HAP-1 (cell line): Measurements from ENCODE around the gene DBP.
"Not testable (repeated sequence)": the region's sequence is repeated elsewhere in the genome, so short reads cannot be mapped to it uniquely, and the experiment has no call there.

ENCODE experiments used
- DNase-seq, 2 experiments: peaks; one replicate each; pipeline ENCODE4 v3.0.0-alpha.2; 2016 to 2020; ENCODE audit warnings: low spot score in 2 of 2
- H3K27me3 ChIP-seq: fragments of 250-450 bp; sonication (Bioruptor Pico); 2 replicates; pipeline ENCODE4 v1.5.1; 2020; ENCODE audit warnings: low read depth, mild to moderate bottlenecking, moderate library complexity
- H3K36me3 ChIP-seq: fragments of 250-450 bp; sonication (Bioruptor Pico); replicated peaks from 2 replicates; pipeline ENCODE4 v1.5.1; 2020; ENCODE audit warnings: mild to moderate bottlenecking
- H3K4me1 ChIP-seq: fragments of 250-450 bp; sonication (Bioruptor Pico); 2 replicates; pipeline ENCODE4 v1.5.1; 2020; ENCODE audit warnings: mild to moderate bottlenecking
- H3K4me3 ChIP-seq: fragments of 250-450 bp; sonication (Bioruptor Pico); 2 replicates; pipeline ENCODE4 v1.5.1; 2020; ENCODE audit warnings: mild to moderate bottlenecking, moderate library complexity
- H3K9me3 ChIP-seq: fragments of 250-450 bp; sonication (Bioruptor Pico); 2 replicates; pipeline ENCODE4 v1.5.1; 2020; ENCODE audit warnings: mild to moderate bottlenecking, moderate library complexity
- in situ Hi-C: fragments of 300-500 bp; cut with MboI; formaldehyde crosslinking; loops from 3 replicates; pipeline ENCODE4 v1.14.3; 2020; ENCODE audit warnings: low sequenced_read_pairs, inconsistent platforms, mixed read lengths

Gene DBP

GRCh38 chr19:48633148-48634035 lies 3.8 kb downstream of the DBP start:
- no peaks in the 10 kb centered on the region for H3K27me3 ChIP-seq
- peaks cover 26% of the 10 kb centered on the region for H3K4me1 ChIP-seq
- in situ Hi-C loops: no loop called here
- DNase-seq: peak in 1 of 2 experiments; percentile 48
- H3K36me3 ChIP-seq: peaks cover 44% of the 10 kb centered on the region
- peak overlapping the region; percentile 15 for H3K4me3 ChIP-seq
- H3K9me3 ChIP-seq: peaks cover 2% of the 10 kb centered on the region; the same call in 1 of the 2 replicates

- DNase-seq: no peak
- in situ Hi-C loops: no loop called here
- H3K9me3 ChIP-seq: peaks cover 2% of the 10 kb centered on the region; the same call in 1 of the 2 replicates
- no peak overlapping the region for H3K4me3 ChIP-seq
- H3K27me3 ChIP-seq: no peaks in the 10 kb centered on the region
- H3K4me1 ChIP-seq: peaks cover 22% of the 10 kb centered on the region
- peaks cover 44% of the 10 kb centered on the region for H3K36me3 ChIP-seq
These were observed 4.5 kb downstream of the DBP start for GRCh38 chr19:48632692-48633147.

- H3K9me3 ChIP-seq, H3K27me3 ChIP-seq, DNase-seq, H3K4me3 ChIP-seq, in situ Hi-C loops: not testable (repeated sequence)
- H3K4me1 ChIP-seq: peaks cover 22% of the 10 kb centered on the region
- peaks cover 44% of the 10 kb centered on the region for H3K36me3 ChIP-seq
These were observed 4.9 kb downstream of the DBP start for GRCh38 chr19:48632286-48632685.

DNA sequence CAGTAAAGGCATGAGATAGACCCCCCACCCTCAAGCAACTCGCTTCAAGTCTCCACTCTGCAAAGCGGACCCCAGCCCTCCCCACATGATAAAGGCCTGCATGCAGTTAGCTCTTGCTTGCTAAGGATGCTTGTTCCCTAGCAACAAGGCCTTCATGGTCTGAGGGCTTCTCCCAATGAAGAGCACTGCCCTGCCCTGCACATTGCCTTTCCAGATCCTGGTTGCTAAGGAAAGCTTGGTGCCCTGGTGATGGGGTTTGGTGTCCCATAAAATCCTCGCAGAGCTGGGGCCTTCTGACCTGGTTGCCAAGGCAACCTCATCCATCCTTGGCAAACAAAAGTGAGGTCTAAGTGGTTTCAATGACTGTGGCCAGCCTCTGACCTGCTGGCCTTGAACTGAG lies 6.0 kb downstream of the DBP start:
- Histone ChIP-seq H3K4me1 (peaks cover 24% of the 10 kb centered on the region), H3K27me3 (no peaks in the 10 kb centered on the region), H3K4me3 (no peak overlapping the region), H3K36me3 (peaks cover 43% of the 10 kb centered on the region), H3K9me3 (no peaks in the 10 kb centered on the region)
- DNase-seq: peak in 1 of 2 experiments; percentile 20
- in situ Hi-C loops: no loop called here

DNA sequence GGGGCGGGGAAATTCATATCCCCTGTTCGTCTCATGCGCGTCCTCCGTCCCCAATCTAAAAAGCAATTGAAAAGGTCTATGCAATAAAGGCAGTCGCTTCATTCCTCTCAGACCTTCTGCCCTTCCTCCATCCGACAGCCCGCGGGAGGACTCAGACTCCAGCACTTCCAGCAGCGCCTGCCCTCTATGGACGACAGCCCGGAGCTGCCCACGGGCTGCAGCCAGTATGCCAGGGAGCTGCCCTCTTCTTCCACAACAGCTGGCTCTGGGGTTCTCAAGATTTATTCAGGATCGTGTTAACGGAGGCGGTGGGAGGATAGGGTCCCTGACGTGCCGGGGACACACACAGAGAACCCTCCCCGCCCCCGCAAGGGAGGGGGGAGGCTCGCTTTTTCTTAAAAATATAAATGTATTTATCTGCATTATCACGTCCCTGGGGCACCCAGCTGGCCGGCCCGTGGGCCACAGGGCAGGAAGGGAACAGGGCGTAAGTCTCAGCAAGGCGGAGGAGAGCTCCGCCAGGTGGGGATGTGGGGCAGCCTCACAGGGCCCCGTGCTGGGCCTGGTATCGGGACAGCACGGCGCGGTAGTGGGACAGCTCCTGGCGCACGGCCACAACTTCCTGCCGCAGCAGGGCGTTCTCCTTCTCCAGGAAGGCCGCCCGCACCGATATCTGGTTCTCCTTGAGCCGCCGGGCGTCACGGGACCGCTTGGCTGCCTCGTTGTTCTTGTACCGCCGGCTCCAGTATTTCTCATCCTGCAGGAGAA lies 6.7 kb downstream of the DBP start:
- H3K9me3 ChIP-seq: no peaks in the 10 kb centered on the region
- H3K4me3 ChIP-seq: no peak overlapping the region
- no peaks in the 10 kb centered on the region for H3K27me3 ChIP-seq
- H3K36me3 ChIP-seq: peaks cover 45% of the 10 kb centered on the region
- in situ Hi-C loops: no loop called here
- peak in 1 of 2 experiments; percentile 21 for DNase-seq
- H3K4me1 ChIP-seq: peaks cover 24% of the 10 kb centered on the region

GRCh38 chr19:48629599-48630295 lies 7.4 kb downstream of the DBP start:
- H3K27me3 ChIP-seq: no peaks in the 10 kb centered on the region
- no peaks in the 10 kb centered on the region for H3K9me3 ChIP-seq
- in situ Hi-C loops: no loop called here
- peaks cover 22% of the 10 kb centered on the region for H3K4me1 ChIP-seq
- DNase-seq: peak in 1 of 2 experiments; percentile 72
- no peak overlapping the region for H3K4me3 ChIP-seq
- peaks cover 45% of the 10 kb centered on the region for H3K36me3 ChIP-seq

DNA sequence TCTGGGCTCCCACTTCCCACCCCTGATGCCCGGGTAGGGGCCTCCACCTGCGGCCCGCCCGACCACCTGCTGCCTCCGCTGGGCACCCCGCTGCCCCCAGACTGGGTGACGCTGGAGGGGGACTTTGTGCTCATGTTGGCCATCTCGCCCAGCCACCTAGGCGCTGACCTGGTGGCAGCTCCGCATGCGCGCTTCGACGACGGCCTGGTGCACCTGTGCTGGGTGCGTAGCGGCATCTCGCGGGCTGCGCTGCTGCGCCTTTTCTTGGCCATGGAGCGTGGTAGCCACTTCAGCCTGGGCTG lies 7.9 kb downstream of the DBP start:
- no peaks in the 10 kb centered on the region for H3K27me3 ChIP-seq
- peaks cover 45% of the 10 kb centered on the region for H3K36me3 ChIP-seq
- H3K4me3 ChIP-seq: no peak overlapping the region
- H3K9me3 ChIP-seq: no peaks in the 10 kb centered on the region
- no peak for DNase-seq
- in situ Hi-C loops: no loop called here
- peaks cover 21% of the 10 kb centered on the region for H3K4me1 ChIP-seq

- H3K4me1 ChIP-seq: peaks cover 17% of the 10 kb centered on the region
- in situ Hi-C loops: no loop called here
- no peaks in the 10 kb centered on the region for H3K9me3 ChIP-seq
- H3K27me3 ChIP-seq: no peaks in the 10 kb centered on the region
- DNase-seq: peak in 1 of 2 experiments; percentile 29
- H3K4me3 ChIP-seq: no peak overlapping the region
- H3K36me3 ChIP-seq: peaks cover 44% of the 10 kb centered on the region
These were observed 8.5 kb downstream of the DBP start for GRCh38 chr19:48628486-48629296.

DNA sequence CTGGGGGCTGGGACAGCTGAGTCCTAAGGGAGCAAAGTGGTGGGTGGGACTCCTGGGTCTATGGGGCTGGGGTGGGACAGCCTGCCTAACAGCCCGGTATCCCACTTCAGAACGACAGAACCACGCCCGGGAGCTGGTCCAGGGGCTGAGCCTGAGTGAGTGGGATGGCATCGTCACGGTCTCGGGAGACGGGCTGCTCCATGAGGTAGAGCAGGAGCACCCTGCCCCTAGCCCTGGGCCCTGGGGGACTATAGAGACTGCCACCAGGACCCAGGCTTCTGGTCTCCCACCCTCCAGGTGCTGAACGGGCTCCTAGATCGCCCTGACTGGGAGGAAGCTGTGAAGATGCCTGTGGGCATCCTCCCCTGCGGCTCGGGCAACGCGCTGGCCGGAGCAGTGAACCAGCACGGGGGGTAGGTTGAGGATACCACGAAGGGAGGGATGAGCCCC lies 9.3 kb downstream of the DBP start:
- no peaks in the 10 kb centered on the region for H3K9me3 ChIP-seq
- no peak overlapping the region for H3K4me3 ChIP-seq
- in situ Hi-C loops: no loop called here
- H3K4me1 ChIP-seq: peaks cover 15% of the 10 kb centered on the region
- DNase-seq: no peak
- H3K36me3 ChIP-seq: peaks cover 36% of the 10 kb centered on the region
- H3K27me3 ChIP-seq: no peaks in the 10 kb centered on the region

DNA sequence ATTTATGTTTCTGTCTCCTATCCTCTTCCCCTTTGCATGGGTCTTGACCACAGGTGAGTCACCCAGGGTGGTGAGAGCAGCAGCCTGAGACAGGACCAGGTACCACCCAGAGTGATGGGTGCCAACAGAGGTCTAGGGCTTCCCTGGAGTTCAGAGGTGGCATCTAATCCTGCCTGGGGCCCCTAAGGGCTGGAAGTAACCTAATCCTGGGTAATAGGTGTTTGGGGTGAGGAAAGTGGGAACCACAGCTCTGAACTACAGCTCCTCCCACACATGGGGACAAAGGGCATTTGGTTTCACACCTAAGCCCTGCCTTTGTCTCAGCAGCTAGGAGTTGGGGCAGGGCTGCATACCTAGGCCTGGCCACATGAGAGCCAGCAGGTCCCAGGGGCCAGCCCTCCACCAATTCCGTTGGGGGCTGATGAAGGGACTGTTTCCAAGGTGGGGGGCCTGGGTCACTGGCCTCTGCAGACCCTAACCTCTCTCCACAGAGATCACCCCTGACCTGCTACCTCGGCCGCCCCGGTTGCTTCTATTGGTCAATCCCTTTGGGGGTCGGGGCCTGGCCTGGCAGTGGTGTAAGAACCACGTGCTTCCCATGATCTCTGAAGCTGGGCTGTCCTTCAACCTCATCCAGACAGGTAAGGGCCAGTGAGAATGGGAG lies 9.8 kb downstream of the DBP start:
- no peak for DNase-seq
- in situ Hi-C loops: no loop called here
- Histone ChIP-seq H3K27me3 (no peaks in the 10 kb centered on the region), H3K4me3 (no peak overlapping the region), H3K4me1 (peaks cover 15% of the 10 kb centered on the region), H3K9me3 (no peaks in the 10 kb centered on the region), H3K36me3 (peaks cover 30% of the 10 kb centered on the region)

DNA sequence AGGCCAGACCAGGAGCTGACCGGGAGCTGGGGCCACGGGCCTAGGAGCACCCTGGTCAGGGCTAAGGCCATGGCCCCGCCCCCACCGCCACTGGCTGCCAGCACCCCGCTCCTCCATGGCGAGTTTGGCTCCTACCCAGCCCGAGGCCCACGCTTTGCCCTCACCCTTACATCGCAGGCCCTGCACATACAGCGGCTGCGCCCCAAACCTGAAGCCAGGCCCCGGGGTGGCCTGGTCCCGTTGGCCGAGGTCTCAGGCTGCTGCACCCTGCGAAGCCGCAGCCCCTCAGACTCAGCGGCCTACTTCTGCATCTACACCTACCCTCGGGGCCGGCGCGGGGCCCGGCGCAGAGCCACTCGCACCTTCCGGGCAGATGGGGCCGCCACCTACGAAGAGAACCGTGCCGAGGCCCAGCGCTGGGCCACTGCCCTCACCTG lies 11.3 kb downstream of the DBP start:
- peaks cover 15% of the 10 kb centered on the region for H3K4me1 ChIP-seq
- in situ Hi-C loops: no loop called here
- H3K27me3 ChIP-seq: no peaks in the 10 kb centered on the region
- H3K9me3 ChIP-seq: no peaks in the 10 kb centered on the region
- no peak overlapping the region for H3K4me3 ChIP-seq
- no peak for DNase-seq
- peaks cover 20% of the 10 kb centered on the region for H3K36me3 ChIP-seq

- in situ Hi-C loops: no loop called here
- DNase-seq: peak in 1 of 2 experiments; percentile 55
- Histone ChIP-seq H3K36me3 (peaks cover 12% of the 10 kb centered on the region), H3K4me3 (peak overlapping the region; percentile 49), H3K27me3 (no peaks in the 10 kb centered on the region), H3K4me1 (peaks cover 17% of the 10 kb centered on the region), H3K9me3 (no peaks in the 10 kb centered on the region)
These were observed 12.1 kb downstream of the DBP start for GRCh38 chr19:48624791-48625723.
